Effector memory CD8-positive, alpha-beta T cell (primary cell): Measurements from ENCODE around the gene MIPEP.
A peak's percentile ranks its signal among the peaks of the same experiment; 100 is the strongest.

ENCODE experiments used
- ATAC-seq: fragments of 150-1000 bp; cut with Tn5 transposase; replicated peaks from 2 replicates; pipeline ENCODE4 v1.10.0; 2021; ENCODE audit warnings: mild to moderate bottlenecking, moderate library complexity
- DNase-seq, 3 experiments: peaks; one replicate each; pipeline ENCODE4 v3.0.0; 2021
- H3K27ac Mint-ChIP-seq, 2 donors: one replicate each; pipeline ENCODE4 v1.8.0; 2022; ENCODE audit warnings: mild to moderate bottlenecking in 2 of 2, mixed read lengths in 2 of 2, moderate library complexity in 2 of 2
- H3K27me3 Mint-ChIP-seq, 2 donors: one replicate each; pipeline ENCODE4 v1.8.0; 2022; ENCODE audit warnings: mixed read lengths in 2 of 2
- H3K36me3 Mint-ChIP-seq: one replicate; pipeline ENCODE4 v1.8.0; 2022; ENCODE audit warnings: mild to moderate bottlenecking, moderate library complexity, mixed read lengths; ENCODE audit not compliant: insufficient read depth
- H3K4me1 Mint-ChIP-seq, 2 donors: one replicate each; pipeline ENCODE4 v1.8.0; 2022; ENCODE audit warnings: low read depth in 2 of 2, mixed read lengths in 2 of 2
- H3K4me3 Mint-ChIP-seq, 2 donors: one replicate each; pipeline ENCODE4 v1.8.0; 2022; ENCODE audit warnings: mild to moderate bottlenecking in 2 of 2, mixed read lengths in 2 of 2, moderate library complexity in 2 of 2
- H3K9me3 Mint-ChIP-seq, 2 donors: one replicate each; pipeline ENCODE4 v1.8.0; 2022; ENCODE audit warnings: mixed read lengths in 2 of 2

The MIPEP gene

DNA sequence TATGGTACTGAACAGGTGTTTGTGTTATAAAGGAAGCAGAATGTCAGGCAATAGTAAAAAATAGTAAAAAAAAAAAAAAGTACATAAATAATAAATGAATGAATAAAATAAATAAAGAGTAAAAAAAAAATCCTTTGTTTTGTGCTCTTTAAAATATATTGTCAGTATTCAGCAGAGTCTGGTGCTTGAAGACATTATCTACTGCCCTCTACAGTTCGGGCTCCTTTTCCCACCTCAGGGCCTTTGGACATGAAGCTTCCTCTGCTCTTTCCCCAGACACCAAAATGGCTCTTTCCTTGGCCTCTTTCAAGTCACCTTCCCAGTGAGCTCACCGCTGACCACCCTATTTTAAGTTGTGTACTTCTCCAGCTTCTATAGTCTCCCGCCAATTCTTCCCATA, 181.5 kb downstream of the MIPEP start:
- no peak for DNase-seq

DNA sequence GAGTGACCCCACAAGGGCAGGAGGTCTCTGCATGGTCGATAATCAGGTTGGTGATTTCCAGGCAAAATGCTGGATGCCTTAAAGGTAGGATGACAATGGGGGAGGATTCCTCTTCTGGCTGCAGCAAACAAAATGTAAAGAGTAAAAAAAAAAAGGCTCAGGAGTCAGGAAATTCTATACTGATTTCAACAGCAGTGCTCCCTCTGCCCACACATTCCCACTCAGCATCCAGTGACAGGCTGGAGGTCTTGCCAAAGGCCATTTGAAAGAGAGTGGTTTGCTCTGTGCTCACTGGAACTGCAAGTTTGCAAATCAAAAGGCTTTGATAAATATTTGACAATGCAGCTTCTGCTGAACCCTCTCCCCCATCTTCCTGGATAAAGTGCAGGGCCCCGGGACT, 183.6 kb downstream of the MIPEP start:
- DNase-seq = no peak
- H3K27ac Mint-ChIP-seq = no peak overlapping the region
- no peak overlapping the region for H3K4me3 Mint-ChIP-seq
- H3K9me3 Mint-ChIP-seq = no peaks in the 10 kb centered on the region
- H3K4me1 Mint-ChIP-seq = no peaks in the 10 kb centered on the region
- H3K36me3 Mint-ChIP-seq = no peaks in the 10 kb centered on the region
- ATAC-seq = no peak
- H3K27me3 Mint-ChIP-seq = peaks cover 17 to 45% of the 10 kb centered on the region in 2 donors

More for the DNA sequence above, 181.5 kb downstream of the MIPEP start:
- Mint-ChIP-seq H3K27me3 (peaks cover 1 to 26% of the 10 kb centered on the region in 2 donors), H3K27ac (no peak overlapping the region), H3K9me3 (no peaks in the 10 kb centered on the region), H3K4me1 (no peaks in the 10 kb centered on the region), H3K4me3 (no peak overlapping the region), H3K36me3 (peaks cover under 1% of the 10 kb centered on the region)
- ATAC-seq = no peak

DNA sequence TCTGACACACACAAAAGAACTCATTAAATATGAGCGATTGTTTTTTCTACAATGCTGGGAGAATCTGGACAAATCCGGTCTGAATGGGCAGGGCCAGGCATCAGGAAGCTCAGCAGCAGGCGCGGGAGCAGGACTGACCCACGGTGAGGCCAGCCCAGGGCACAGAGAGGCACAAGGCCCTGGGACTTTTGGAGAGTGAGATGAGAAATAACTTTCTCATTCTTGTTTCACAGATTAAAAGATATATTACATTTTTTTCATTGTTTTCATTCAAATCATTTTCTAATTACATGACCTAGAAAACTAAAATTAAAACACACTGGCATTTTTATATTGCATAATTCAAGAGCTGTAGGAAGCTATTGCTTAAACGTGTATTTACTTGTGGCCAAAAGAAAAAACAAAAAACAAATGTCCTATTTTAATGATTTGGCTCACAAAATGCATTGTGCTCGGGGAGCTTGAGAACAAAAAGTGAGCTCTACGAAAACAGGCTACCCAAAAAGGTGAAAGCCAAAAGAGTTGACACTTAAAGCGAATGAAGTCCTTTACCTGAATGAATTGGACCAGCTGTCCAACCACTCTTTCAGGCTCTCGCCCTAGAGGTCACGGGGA, 185.8 kb downstream of the MIPEP start:
- Mint-ChIP-seq H3K4me3 (no peak overlapping the region), H3K4me1 (no peaks in the 10 kb centered on the region), H3K27ac (no peak overlapping the region), H3K9me3 (no peaks in the 10 kb centered on the region), H3K36me3 (no peaks in the 10 kb centered on the region), H3K27me3 (peaks cover 17 to 45% of the 10 kb centered on the region in 2 donors)
- DNase-seq (no peak), ATAC-seq (no peak)

- no peaks in the 10 kb centered on the region for H3K9me3 Mint-ChIP-seq
- DNase-seq (no peak), ATAC-seq (no peak)
- H3K4me1 Mint-ChIP-seq = peaks cover under 1 to 2% of the 10 kb centered on the region in 2 donors
- no peak overlapping the region for H3K4me3 Mint-ChIP-seq
- H3K36me3 Mint-ChIP-seq = no peaks in the 10 kb centered on the region
- H3K27ac Mint-ChIP-seq = no peak overlapping the region
- peaks cover 17 to 45% of the 10 kb centered on the region in 2 donors for H3K27me3 Mint-ChIP-seq
These were observed 187.6 kb downstream of the MIPEP start for GRCh38 chr13:23701636-23702035.

DNA sequence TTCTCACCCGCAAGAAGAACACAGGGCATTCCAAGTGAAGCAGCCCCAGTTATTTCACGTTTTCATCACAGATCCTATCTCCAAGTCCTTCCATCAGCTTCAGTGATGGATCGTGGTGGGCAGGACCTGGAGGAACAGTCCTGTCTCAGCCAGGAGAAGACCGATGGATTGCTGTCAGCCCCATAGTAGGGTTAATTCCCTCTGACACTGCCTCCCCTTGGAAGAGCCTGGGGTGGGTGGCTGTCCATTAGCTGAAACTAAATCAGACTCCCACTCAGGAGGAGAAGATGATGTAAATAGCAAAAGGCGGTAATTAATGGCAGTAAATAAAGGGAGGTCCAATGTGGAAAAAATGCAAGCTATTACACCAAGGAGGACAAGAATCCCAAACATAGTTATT, 188.0 kb downstream of the MIPEP start:
- Mint-ChIP-seq H3K4me1 (peaks cover 5 to 7% of the 10 kb centered on the region in 2 donors), H3K27me3 (peaks cover 17 to 40% of the 10 kb centered on the region in 2 donors), H3K4me3 (no peak overlapping the region), H3K36me3 (no peaks in the 10 kb centered on the region), H3K27ac (no peak overlapping the region), H3K9me3 (no peaks in the 10 kb centered on the region)
- no peak for ATAC-seq
- DNase-seq = no peak

DNA sequence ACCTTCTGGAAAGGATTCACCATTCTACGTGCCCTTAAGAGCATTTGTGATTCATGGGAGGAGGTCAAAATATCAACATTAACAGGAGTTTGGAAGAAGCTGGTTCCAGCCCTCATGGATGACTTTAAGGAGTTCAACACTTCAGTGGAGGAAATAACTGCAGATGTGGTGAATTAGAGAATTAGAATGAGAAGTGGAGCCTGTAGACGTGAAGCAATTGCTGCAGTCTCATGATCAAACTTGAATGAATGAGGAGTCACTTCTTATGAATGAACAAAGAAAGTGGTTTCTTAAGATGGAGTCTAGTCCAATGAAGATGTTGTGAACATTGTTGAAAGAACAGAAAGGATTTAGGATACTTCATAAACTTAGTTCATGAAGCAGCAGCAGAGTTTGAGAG, 189.9 kb downstream of the MIPEP start:
- H3K27ac Mint-ChIP-seq = no peak overlapping the region
- DNase-seq = no peak
- H3K4me1 Mint-ChIP-seq = peaks cover 10 to 12% of the 10 kb centered on the region in 2 donors
- no peak for ATAC-seq
- peaks cover 17 to 22% of the 10 kb centered on the region in 2 donors for H3K27me3 Mint-ChIP-seq
- H3K36me3 Mint-ChIP-seq = no peaks in the 10 kb centered on the region
- no peaks in the 10 kb centered on the region for H3K9me3 Mint-ChIP-seq
- no peak overlapping the region for H3K4me3 Mint-ChIP-seq

- no peak for ATAC-seq
- Mint-ChIP-seq H3K27ac (peak overlapping the region in 1 of 2 donors; percentile 68), H3K9me3 (no peaks in the 10 kb centered on the region)
These were observed 191.4 kb downstream of the MIPEP start for GRCh38 chr13:23697772-23698313.

GRCh38 chr13:23696610-23697009, 192.6 kb downstream of the MIPEP start:
- ATAC-seq = no peak
- Mint-ChIP-seq H3K36me3 (no peaks in the 10 kb centered on the region), H3K4me3 (peak overlapping the region; percentile 74), H3K9me3 (no peaks in the 10 kb centered on the region), H3K27ac (peak overlapping the region; percentile 91 to 94), H3K27me3 (peaks cover 6 to 8% of the 10 kb centered on the region in 2 donors), H3K4me1 (peaks cover 10 to 12% of the 10 kb centered on the region in 2 donors)
- DNase-seq = no peak

More at GRCh38 chr13:23697772-23698313, 191.4 kb downstream of the MIPEP start:
- DNase-seq = no peak
- Mint-ChIP-seq H3K4me1 (peaks cover 10 to 12% of the 10 kb centered on the region in 2 donors), H3K36me3 (no peaks in the 10 kb centered on the region), H3K4me3 (no peak overlapping the region), H3K27me3 (peaks cover 17 to 21% of the 10 kb centered on the region in 2 donors)

DNA sequence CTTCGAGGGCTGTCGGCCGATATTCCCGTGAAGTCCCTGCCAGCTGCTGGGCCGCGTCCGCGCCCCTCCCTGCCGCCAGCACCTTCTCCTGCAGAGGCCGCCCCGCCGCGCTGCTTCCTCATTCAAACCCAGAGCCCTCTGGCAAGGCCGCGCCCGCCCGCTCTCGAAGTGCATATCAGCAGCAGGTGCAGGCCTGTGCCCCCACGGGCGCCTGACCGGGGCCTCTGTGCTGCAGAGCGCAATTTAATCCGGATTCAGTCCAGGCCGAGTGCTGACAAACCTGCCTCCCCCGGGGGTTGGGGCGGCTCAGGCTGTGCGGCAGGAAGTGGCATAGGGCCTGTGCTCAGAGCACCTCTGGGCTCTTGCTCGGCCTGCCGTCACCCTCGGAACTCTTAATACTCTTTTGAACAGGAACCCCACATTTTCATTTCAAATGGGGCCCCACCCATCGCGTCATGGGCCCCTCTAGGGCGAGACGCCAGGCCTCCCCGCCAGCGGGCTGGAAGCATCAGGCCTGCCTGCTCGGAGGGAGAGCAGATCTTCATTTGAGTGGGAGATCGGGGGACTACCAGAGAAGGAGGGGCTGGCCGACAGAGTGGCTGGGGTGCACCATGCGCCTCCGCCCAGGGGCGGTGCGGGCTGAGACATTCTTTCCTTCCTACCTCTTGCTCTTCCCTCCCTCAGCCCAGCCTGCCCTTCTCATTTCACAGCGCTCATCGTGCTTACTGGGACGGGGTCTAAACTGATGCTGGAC, 193.3 kb downstream of the MIPEP start:
- peak; percentile 39 to 44 (median 41) for DNase-seq
- Mint-ChIP-seq H3K27ac (peak overlapping the region; percentile 91 to 94), H3K27me3 (peaks cover 0 to 1% of the 10 kb centered on the region in 2 donors), H3K9me3 (no peaks in the 10 kb centered on the region), H3K36me3 (no peaks in the 10 kb centered on the region), H3K4me3 (peak overlapping the region; percentile 74), H3K4me1 (peaks cover 10 to 12% of the 10 kb centered on the region in 2 donors)
- ATAC-seq = peak; percentile 97

DNA sequence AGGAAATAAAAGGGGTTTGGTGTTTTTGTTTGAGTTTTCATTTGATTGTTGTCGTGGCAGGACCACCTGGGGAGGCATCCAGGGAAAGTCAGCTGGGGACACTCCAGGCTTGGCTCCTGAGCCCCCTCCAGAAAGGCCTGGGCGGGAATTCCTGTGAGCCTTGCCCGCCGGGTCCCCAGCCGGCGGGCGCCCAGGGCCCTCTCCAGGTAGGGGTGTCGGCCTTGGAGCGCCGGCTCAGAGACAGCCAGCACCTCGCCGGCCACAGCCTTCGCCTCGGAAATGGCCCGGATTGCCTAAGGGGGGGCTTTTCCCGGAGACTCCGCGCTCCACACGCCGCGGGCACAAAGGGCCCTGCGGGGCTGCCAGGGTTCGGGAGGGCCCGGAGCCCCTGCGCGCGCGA, 194.0 kb downstream of the MIPEP start:
- ATAC-seq (no peak), DNase-seq (no peak)
- H3K4me3 Mint-ChIP-seq = peak overlapping the region; percentile 27 to 52
- no peaks in the 10 kb centered on the region for H3K9me3 Mint-ChIP-seq
- no peak overlapping the region for H3K27ac Mint-ChIP-seq
- H3K36me3 Mint-ChIP-seq = no peaks in the 10 kb centered on the region
- H3K4me1 Mint-ChIP-seq = peaks cover 10 to 12% of the 10 kb centered on the region in 2 donors
- no peaks in the 10 kb centered on the region for H3K27me3 Mint-ChIP-seq

DNA sequence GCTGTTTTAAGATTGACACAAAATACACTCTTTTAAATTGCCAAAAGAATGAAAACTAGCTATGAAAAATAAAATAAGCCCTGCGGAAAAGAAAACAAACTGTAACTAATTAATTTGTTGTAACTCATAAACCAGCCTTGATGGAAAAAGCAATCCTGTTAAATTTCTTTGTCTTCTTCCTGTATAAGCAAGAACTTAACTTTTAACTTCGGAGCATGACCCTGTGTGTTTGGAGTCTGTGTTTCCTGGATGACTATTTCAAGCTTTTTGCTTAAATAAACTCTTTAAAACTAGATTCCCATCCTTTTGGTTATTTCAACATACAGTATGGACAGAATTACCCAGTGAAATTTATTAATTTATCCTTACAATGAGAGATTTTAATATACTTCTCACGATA, 196.4 kb downstream of the MIPEP start:
- ATAC-seq = no peak
- H3K27me3 Mint-ChIP-seq = no peaks in the 10 kb centered on the region
- DNase-seq = no peak
- peaks cover 10 to 12% of the 10 kb centered on the region in 2 donors for H3K4me1 Mint-ChIP-seq
- H3K36me3 Mint-ChIP-seq = no peaks in the 10 kb centered on the region
- H3K27ac Mint-ChIP-seq = no peak overlapping the region
- no peaks in the 10 kb centered on the region for H3K9me3 Mint-ChIP-seq
- H3K4me3 Mint-ChIP-seq = no peak overlapping the region

DNA sequence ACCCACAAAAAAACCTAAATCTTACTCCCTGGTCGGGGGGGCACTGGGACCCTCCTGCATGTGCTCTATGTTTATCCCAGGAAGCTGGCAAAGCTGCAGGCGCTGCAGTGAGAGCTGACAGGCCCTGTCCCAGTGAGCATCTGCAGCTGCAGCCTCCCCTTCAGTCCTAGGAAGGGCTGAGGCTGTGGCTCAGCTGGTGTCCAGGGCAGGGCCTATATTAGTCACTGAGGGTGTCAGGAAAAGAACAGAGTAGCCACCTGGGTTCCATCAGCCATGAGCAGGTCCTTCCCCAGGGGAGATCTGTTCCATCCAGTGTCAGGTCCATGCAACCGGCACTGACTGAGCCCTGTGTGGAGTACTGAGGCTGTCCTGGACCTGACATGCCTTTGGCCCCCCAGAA, 198.5 kb downstream of the MIPEP start:
- no peaks in the 10 kb centered on the region for H3K36me3 Mint-ChIP-seq
- ATAC-seq = no peak
- H3K27ac Mint-ChIP-seq = no peak overlapping the region
- peaks cover under 1% of the 10 kb centered on the region in 2 donors for H3K4me1 Mint-ChIP-seq
- H3K27me3 Mint-ChIP-seq = peaks cover 5 to 12% of the 10 kb centered on the region in 2 donors
- DNase-seq = no peak
- H3K4me3 Mint-ChIP-seq = no peak overlapping the region
- no peaks in the 10 kb centered on the region for H3K9me3 Mint-ChIP-seq

DNA sequence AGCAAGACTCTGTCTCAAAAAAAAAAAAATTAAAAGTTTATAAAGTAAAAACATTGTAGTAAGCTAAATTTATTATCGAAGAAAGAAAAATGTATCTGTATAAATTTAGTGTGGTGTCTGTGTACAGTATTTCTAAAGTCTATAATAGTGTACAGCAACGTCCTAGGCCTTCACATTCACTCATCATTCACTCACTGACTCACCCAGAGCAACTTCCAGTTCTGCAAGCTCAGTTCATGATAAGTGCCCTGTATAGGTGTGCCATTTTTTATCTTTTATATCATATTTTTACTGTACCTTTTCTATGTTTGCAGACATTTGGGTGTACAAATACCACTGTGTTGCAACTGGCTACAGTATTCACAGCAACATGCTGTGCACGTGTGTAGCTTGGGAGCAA, 200.9 kb downstream of the MIPEP start:
- no peak overlapping the region for H3K4me3 Mint-ChIP-seq
- H3K4me1 Mint-ChIP-seq = no peaks in the 10 kb centered on the region
- H3K27me3 Mint-ChIP-seq = peaks cover 5 to 14% of the 10 kb centered on the region in 2 donors
- H3K9me3 Mint-ChIP-seq = no peaks in the 10 kb centered on the region
- no peak for DNase-seq
- H3K36me3 Mint-ChIP-seq = no peaks in the 10 kb centered on the region
- no peak overlapping the region for H3K27ac Mint-ChIP-seq
- ATAC-seq = no peak

DNA sequence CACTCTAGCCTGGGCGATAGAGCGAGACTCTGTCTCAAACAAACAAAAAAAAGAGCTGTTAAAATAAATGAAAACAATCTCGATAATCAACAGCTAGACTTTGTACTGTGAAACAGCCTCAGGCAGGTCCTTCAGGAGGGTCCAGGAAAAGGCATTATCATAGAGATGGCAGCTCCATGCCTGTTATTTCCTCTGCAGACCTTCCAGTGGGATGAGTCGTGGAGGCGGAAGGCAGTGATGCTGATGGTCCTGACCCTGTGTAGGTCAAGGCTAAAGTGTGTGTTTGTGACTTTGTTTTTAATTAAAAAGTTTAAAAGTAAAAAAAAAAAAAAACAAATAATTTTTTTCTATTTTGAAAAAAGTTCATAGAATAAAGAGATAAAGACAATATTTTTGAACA, 201.6 kb downstream of the MIPEP start:
- H3K27me3 Mint-ChIP-seq = peaks cover 5 to 17% of the 10 kb centered on the region in 2 donors
- no peak for DNase-seq
- no peak overlapping the region for H3K27ac Mint-ChIP-seq
- H3K4me1 Mint-ChIP-seq = no peaks in the 10 kb centered on the region
- ATAC-seq = no peak
- no peaks in the 10 kb centered on the region for H3K36me3 Mint-ChIP-seq
- H3K4me3 Mint-ChIP-seq = no peak overlapping the region
- H3K9me3 Mint-ChIP-seq = no peaks in the 10 kb centered on the region
